Cardiac atrium fibroblast (primary cell): ENCODE data around the gene DRAXIN. TPM values are rescaled to one million over a fixed set of nuclear protein-coding genes. Genes with fewer than 3 reads are reported as not detected.

Experiments used
- total RNA-seq: library from RNA; depleted of rRNA; stranded (reverse); fragments of >200 nt; gene quantifications from 2 replicates; pipeline ENCODE4 v1.2.3, GENCODE V29; 2015

Gene DRAXIN, protein sequence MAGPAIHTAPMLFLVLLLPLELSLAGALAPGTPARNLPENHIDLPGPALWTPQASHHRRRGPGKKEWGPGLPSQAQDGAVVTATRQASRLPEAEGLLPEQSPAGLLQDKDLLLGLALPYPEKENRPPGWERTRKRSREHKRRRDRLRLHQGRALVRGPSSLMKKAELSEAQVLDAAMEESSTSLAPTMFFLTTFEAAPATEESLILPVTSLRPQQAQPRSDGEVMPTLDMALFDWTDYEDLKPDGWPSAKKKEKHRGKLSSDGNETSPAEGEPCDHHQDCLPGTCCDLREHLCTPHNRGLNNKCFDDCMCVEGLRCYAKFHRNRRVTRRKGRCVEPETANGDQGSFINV
- under 0.01 and 0.16 TPM in 2 replicates for total RNA-seq

GRCh38 chr1:11691302-11691914 is at the start of gene DRAXIN:
Gene DRAXIN (plus strand): TSS chr1:11691710. CDS start chr1:11706259, 14,549 bp downstream.

DNA sequence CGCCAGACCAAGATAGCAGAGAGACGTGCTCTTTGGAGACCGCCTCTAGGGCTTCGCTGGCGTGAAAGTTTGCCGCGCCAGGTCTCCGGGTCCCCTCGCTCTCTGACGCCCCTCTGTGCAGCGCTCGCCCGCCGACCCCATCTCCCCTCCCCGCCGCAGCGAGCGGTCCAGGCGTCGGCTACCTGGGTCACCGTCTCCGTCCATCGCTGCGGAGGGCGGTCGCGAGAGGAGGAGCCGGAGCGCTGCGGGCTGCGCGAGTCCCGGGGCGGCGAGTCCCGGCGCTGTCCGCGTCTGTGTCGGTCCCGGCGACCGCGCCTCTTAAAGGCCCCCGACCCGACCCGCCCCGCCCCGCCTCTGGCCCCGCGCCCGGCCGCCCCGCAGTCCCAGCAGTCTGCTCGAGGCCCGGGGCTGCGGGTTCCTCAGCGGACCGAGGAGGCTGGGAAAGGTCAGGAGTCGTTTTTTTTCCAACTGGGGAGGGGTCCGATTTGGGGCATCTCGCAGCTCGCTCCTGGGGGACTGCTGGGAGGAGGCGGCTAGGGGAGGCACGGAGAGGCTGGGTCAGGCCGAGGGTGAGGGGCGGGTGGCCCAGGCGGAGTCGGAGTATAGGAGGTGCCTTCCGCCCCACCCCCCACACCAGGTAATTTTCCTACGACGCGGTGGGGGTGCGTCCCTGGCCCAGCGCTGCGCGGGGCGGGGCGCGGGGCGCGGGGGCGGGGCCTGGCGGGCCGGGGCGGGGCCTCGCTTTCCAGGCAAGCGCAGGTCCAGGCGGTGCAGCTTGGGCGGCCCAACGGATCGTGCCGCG is 37.2 kb upstream of the DRAXIN start, which contains the start of the genes FBXO2 and FBXO44:
Gene FBXO2, minus strand, starts transcription at position 293 of the 802 bp plus-strand sequence. Its CDS starts 89 bp downstream, at position 204.
Gene FBXO44, plus strand, starts transcription at position 741 of the 802 bp plus-strand sequence. CDS start 959 bp downstream, outside the sequence.

DNA sequence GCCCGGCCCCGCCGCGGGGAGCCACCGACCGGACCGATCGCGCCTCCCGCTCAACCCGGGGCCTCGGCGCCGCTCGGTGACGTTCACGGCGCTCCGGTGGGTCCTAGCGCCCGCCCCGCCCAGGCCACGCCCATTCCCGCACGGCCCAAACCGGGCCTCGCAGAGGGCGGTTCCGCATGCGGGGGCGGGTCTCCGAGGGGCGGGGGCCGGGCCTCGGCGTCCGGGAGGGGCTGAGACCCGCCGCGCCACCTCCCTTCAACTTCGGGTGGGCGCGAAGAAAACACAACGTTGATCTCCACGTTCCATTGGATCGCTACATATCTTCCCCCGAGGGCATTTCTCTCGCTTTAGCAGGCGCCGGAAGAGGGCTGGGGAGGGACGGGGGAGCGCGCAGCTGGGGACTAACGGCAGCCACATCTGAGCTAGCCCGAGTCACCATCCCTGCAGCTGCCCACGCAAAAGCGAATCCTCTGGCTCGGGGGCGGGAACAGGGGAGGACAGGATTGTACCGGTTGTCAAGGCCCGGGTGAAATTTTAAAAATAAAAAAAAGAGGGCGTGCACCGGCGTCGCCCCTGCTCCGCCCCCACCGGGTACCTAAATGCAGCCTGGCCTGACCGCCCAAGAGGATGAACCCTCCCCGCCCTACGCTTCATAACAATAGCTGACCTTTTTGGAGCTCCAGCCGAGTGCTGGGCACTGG is 10.3 kb upstream of the DRAXIN start, which contains the start of gene MAD2L2:
Gene MAD2L2, minus strand, starts transcription at position 78 of the 701 bp plus-strand sequence. CDS start 547 bp downstream, outside the sequence.

GRCh38 chr1:11735854-11736745 is 44.6 kb downstream of the DRAXIN start, which contains the start of gene AGTRAP:
Gene AGTRAP (plus strand): TSS chr1:11736136. CDS start chr1:11736209, 73 bp downstream.

DNA sequence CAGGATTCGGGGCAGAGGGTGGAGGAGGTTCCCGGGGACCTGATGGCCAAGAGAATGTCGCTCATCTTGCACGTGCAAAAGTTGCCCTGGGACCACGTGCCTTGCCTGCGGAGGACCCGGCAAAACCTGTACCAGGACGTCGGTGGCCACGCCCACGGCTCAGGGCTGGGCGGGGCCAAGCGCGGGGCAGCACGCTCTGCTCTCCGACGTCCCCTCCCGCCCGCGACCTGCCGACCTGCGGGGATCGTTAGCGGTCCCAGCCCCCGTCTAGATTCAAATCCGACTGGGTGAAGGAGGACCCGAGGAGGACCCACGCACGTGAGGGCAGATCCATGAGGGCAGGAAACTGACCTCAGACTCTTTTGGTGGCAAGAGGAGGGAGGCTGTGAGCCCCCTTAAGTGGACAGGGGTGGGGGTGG is 70.5 kb downstream of the DRAXIN start, which contains the start of gene C1orf167:
Gene C1orf167, plus strand, starts transcription at position 206 of the 419 bp plus-strand sequence. CDS start 2,208 bp downstream, outside the sequence.

Other genes with a start within 250 kb of the DRAXIN start
- not detected in 2 replicates for gene DISP3, start 212.6 kb upstream of the DRAXIN start, total RNA-seq
- gene FBXO2, start 37.3 kb upstream of the DRAXIN start, total RNA-seq = not detected in 2 replicates
- gene FBXO44, start 36.8 kb upstream of the DRAXIN start, total RNA-seq = 3.6 and 8.3 TPM in 2 replicates
- gene FBXO6, start 27.5 kb upstream of the DRAXIN start, total RNA-seq = 2.8 and 5.6 TPM in 2 replicates
- gene MAD2L2, start 10.6 kb upstream of the DRAXIN start, total RNA-seq = 27.1 and 31.2 TPM in 2 replicates
- 48.4 and 77.8 TPM in 2 replicates for gene AGTRAP, start 44.4 kb downstream of the DRAXIN start, total RNA-seq
- gene C1orf167, start 70.5 kb downstream of the DRAXIN start, total RNA-seq = 3.6 TPM in 1 of 2 replicates, not detected in the other
- gene MTHFR, start 114.3 kb downstream of the DRAXIN start, total RNA-seq = 16.5 and 18.2 TPM in 2 replicates
- gene CLCN6, start 114.5 kb downstream of the DRAXIN start, total RNA-seq = 5.4 and 7.6 TPM in 2 replicates
- gene NPPA, start 156.1 kb downstream of the DRAXIN start, total RNA-seq = not detected in 2 replicates
- gene NPPB, start 167.2 kb downstream of the DRAXIN start, total RNA-seq = 3.2 and 6.5 TPM in 2 replicates
- 77.4 and 93.0 TPM in 2 replicates for gene KIAA2013, start 234.7 kb downstream of the DRAXIN start, total RNA-seq
- gene PLOD1, start 243.0 kb downstream of the DRAXIN start, total RNA-seq = 1,176 and 1,236 TPM in 2 replicates